GM12873 (cell line): ENCODE results near the gene PTPRF.

Experiments
- CTCF ChIP-seq: IDR thresholded peaks from 2 replicates; pipeline ENCODE4 v1.5.1; 2012; ENCODE audit warnings: low read depth, mild to moderate bottlenecking, moderate library complexity, low read length, control low read depth; ENCODE audit not compliant: insufficient read depth; ENCODE audit errors: missing control alignments

PTPRF gene

GRCh38 chr1:43533584-43533983, 2.9 kb downstream of the PTPRF start:
- no peak for TF ChIP-seq CTCF

GRCh38 chr1:43534256-43534655, 3.6 kb downstream of the PTPRF start:
- no peak for TF ChIP-seq CTCF

- no peak for TF ChIP-seq CTCF
These were observed 5.6 kb downstream of the PTPRF start for GRCh38 chr1:43536196-43536863.

- TF ChIP-seq CTCF = no peak
These were observed 6.2 kb downstream of the PTPRF start for GRCh38 chr1:43536864-43537358.

- TF ChIP-seq CTCF = no peak
These were observed 6.9 kb downstream of the PTPRF start for GRCh38 chr1:43537423-43538142.

- no peak for TF ChIP-seq CTCF
These were observed 7.4 kb downstream of the PTPRF start for GRCh38 chr1:43538143-43538487.

- no peak for TF ChIP-seq CTCF
These were observed 8.3 kb downstream of the PTPRF start for GRCh38 chr1:43538969-43539368.
